ENCODE measurements around the gene HACL1. TPM values are rescaled to one million over a fixed set of nuclear protein-coding genes. Genes with fewer than 3 reads are reported as not detected.

The HACL1 gene
- total RNA-seq, 1 experiment from 2014 or later, result 44.9 TPM

DNA sequence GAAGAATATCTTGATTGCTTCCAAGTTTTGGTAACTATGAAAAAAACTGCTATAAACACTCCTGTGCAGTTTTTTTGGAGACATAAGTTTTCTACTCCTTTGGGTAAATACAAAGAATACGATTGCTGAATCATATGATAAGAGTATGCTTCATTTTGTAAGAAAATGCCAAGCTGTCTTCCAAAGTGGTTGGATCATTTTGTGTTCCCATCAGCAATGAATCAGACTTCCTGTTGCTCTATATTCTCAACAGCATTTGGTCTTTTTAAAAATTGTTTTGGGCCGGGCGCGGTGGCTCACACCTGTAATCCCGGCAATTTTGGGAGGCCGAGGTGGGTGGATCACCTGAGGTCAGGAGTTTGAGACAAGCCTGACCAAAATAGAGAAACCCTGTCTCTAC, 14.7 kb upstream of the HACL1 start (continued):
- TF ChIP-seq RORB (CRISPR knock-in tag; IDR thresholded peaks at IDR 0.05), result no peak
- TF ChIP-seq, protein P1, sequence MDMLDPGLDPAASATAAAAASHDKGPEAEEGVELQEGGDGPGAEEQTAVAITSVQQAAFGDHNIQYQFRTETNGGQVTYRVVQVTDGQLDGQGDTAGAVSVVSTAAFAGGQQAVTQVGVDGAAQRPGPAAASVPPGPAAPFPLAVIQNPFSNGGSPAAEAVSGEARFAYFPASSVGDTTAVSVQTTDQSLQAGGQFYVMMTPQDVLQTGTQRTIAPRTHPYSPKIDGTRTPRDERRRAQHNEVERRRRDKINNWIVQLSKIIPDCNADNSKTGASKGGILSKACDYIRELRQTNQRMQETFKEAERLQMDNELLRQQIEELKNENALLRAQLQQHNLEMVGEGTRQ (CRISPR knock-in tag; IDR thresholded peaks at IDR 0.05), result no peak
- TF ChIP-seq NFE2L1 (CRISPR knock-in tag; IDR thresholded peaks at IDR 0.05), result no peak
- no peak for TF ChIP-seq SP1 (CRISPR knock-in tag; conservative IDR thresholded peaks at IDR 0.05)
- TF ChIP-seq, protein P2, sequence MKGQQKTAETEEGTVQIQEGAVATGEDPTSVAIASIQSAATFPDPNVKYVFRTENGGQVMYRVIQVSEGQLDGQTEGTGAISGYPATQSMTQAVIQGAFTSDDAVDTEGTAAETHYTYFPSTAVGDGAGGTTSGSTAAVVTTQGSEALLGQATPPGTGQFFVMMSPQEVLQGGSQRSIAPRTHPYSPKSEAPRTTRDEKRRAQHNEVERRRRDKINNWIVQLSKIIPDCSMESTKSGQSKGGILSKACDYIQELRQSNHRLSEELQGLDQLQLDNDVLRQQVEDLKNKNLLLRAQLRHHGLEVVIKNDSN (CRISPR knock-in tag; IDR thresholded peaks at IDR 0.05), result no peak
- no peak for TF ChIP-seq ZNF281 (CRISPR knock-in tag; IDR thresholded peaks at IDR 0.05)
- TF ChIP-seq PRDM15 (CRISPR knock-in tag; IDR thresholded peaks at IDR 0.05), result no peak
- TF ChIP-seq TCF7 (CRISPR knock-in tag; IDR thresholded peaks at IDR 0.05; ENCODE audit: low read depth), result no peak

DNA sequence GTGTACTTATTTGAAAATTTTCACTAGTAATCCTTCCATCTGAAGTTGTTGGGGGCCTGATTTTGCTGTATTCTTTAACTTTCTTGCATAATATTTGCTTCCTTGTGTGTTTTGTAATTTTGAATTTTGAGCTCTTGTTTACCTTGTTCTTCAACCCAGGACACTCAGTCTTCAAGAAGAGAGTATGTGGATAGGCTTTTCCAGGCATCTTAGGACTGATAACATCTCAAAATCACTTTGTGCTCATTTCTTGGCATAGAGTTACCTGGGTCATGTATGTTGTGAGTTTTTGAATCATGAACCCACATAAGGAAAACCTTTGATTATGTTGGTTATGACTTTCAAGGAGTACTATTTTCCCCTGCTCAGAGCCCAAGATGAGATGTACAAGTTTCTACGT, 13.6 kb upstream of the HACL1 start:
- POLR2A ChIA-PET, result no interaction called here
- ATAC-seq, result no peak
- Mint-ChIP-seq H3K27me3 (ENCODE audit: low read depth) (no peaks in the 10 kb centered on the region), H3K27ac (no peak overlapping the region), H3K4me3 (no peak overlapping the region), H3K36me3 (peaks cover 15% of the 10 kb centered on the region), H3K9me3 (peaks cover 26% of the 10 kb centered on the region), H3K4me1 (0 out of 2 replicates have a peak, but pooled peaks cover 5% of the 10 kb centered on the region)
- no peak for DNase-seq (ENCODE audit: low spot score)
- no peak for TF ChIP-seq CBFB (CRISPR knock-in tag; IDR thresholded peaks at IDR 0.05; ENCODE audit: low read depth)
- no peak for TF ChIP-seq TEAD4 (CRISPR knock-in tag; IDR thresholded peaks at IDR 0.05)
- no peak for TF ChIP-seq ETV6 (CRISPR knock-in tag; IDR thresholded peaks at IDR 0.05)
- TF ChIP-seq GRHL2 (CRISPR knock-in tag; IDR thresholded peaks at IDR 0.05; ENCODE audit: insufficient replicate concordance, severe bottlenecking), result no peak
- TF ChIP-seq, protein P3, sequence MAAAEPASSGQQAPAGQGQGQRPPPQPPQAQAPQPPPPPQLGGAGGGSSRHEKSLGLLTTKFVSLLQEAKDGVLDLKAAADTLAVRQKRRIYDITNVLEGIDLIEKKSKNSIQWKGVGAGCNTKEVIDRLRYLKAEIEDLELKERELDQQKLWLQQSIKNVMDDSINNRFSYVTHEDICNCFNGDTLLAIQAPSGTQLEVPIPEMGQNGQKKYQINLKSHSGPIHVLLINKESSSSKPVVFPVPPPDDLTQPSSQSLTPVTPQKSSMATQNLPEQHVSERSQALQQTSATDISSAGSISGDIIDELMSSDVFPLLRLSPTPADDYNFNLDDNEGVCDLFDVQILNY (CRISPR knock-in tag; IDR thresholded peaks at IDR 0.05), result no peak
- TF ChIP-seq PRDM15 (CRISPR knock-in tag; IDR thresholded peaks at IDR 0.05), result no peak
- no peak for TF ChIP-seq TP53 (CRISPR knock-in tag; IDR thresholded peaks at IDR 0.05)
- no peak for TF ChIP-seq E2F4 (CRISPR knock-in tag; IDR thresholded peaks at IDR 0.05; ENCODE audit: borderline replicate concordance, low read depth)
- TF ChIP-seq, protein P4, sequence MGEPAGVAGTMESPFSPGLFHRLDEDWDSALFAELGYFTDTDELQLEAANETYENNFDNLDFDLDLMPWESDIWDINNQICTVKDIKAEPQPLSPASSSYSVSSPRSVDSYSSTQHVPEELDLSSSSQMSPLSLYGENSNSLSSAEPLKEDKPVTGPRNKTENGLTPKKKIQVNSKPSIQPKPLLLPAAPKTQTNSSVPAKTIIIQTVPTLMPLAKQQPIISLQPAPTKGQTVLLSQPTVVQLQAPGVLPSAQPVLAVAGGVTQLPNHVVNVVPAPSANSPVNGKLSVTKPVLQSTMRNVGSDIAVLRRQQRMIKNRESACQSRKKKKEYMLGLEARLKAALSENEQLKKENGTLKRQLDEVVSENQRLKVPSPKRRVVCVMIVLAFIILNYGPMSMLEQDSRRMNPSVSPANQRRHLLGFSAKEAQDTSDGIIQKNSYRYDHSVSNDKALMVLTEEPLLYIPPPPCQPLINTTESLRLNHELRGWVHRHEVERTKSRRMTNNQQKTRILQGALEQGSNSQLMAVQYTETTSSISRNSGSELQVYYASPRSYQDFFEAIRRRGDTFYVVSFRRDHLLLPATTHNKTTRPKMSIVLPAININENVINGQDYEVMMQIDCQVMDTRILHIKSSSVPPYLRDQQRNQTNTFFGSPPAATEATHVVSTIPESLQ (CRISPR knock-in tag; IDR thresholded peaks at IDR 0.05), result no peak
- TF ChIP-seq E2F1 (CRISPR knock-in tag; IDR thresholded peaks at IDR 0.05), result no peak
- CTCF ChIA-PET, result interaction anchor here (1.2 kb wide), 1 partner anchor 15 kb away, joined by 3 read pairs; no protein-coding TSS in a partner anchor

Data from WTC11 (cell line).